Umbilical cord (tissue), 2 donors: Measurements from ENCODE around the gene RFC4. TPM values are rescaled to one million over a fixed set of nuclear protein-coding genes. Genes with fewer than 3 reads are reported as not detected.
A peak's percentile ranks its signal among the peaks of the same experiment; 100 is the strongest.

Experiments
- DNase-seq: peaks from one replicate; pipeline ENCODE4 v3.0.0-alpha.2; 2015; ENCODE audit warnings: low spot score
- total RNA-seq: library from RNA; depleted of rRNA; stranded (reverse); fragments of >200 nt; gene quantifications from one replicate; pipeline ENCODE4 v1.2.3, GENCODE V29; 2014; ENCODE audit warnings: low replicate concordance; ENCODE audit not compliant: insufficient read depth

RFC4 gene
- total RNA-seq, 1 donor from 2014 or later, result 23.8 TPM

GRCh38 chr3:186786922-186787321, 19.4 kb downstream of the RFC4 start:
- DNase-seq, result no peak

DNA sequence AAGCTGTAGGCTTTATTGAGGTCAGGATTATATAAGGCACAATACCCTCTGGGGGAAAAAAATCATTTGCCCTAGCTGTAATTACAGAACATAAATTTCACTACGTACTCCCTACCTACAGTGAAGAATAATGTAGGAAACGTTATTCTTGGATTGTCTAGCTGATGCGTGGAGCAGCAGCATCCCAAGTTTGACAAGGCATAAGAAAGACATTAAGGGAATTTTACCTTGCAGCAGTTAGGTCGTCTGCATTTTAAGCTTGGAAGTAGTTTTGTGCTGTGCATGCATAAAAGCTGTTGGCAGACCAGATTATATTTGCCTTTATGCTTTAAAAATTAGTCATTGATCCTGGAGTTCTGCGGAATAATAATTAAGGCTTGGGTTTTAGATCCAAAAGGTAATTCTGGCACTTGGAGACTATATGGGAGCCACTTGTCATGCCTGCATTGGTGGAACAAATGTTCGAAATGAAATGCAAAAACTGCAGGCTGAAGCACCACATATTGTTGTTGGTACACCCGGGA, 20.7 kb downstream of the RFC4 start:
- DNase-seq, result no peak

- no peak for DNase-seq
These were observed 21.3 kb downstream of the RFC4 start for GRCh38 chr3:186784820-186785494.

GRCh38 chr3:186783731-186784515, 22.4 kb downstream of the RFC4 start:
- peak; percentile 83 for DNase-seq

DNA sequence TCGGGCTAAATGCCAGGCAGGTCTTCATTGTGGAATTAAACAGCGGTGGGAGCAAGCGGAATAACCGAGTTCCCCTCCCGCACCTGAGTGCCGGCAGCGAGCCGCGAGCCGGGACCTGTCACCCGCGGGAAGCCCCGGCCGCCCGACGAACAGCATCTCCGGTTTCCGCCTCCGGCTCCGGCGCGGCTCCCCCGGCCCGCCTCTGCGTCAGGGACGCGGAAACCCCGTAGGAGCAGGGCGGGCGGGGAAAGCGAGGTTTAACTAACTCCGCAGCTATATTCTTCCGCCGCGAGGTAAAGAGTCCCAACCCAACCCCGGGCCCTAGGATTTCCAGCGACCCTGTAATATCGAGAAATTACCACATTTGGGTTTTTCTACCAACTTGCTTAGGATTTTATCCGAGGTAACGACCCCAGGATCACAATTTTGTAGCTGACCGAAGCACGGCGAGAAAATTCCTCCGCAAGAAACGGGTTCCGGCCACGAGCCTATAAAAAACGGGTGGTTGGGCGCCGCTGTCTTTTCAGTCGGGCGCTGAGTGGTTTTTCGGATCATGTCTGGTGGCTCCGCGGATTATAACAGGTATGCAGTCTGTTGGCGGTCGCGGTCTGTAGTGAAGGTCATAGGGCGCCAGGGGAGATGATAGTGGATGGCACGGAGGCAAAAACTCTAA, 23.1 kb downstream of the RFC4 start, which contains the start of gene EIF4A2:
Gene EIF4A2 (plus strand): TSS at position 520 of the 673 bp plus-strand sequence. CDS start 34 bp downstream, at position 554.
- DNase-seq, result peak; percentile 89

- peak; percentile 24 for DNase-seq
These were observed 23.7 kb downstream of the RFC4 start for GRCh38 chr3:186782542-186783057.

GRCh38 chr3:186779204-186779603, 27.1 kb downstream of the RFC4 start:
- no peak for DNase-seq

DNA sequence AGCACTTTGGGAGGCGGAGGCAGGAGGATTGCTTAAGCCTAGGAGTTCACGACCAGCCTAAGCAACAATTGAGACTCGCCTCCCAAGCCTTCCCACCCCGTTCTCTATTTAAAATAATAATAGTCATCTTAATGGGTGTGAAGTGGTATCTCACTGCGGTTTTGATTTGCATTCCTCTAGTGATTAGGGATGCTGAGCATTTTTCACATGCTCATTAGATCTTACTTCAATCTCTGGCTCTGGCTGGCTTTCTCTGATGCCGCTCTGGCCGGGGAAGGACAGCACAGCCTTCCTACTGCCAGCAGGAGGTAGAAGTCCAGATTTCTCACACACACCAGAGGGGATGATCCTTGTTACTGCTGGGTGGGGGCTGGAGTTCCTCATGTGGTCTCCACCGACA, 30.3 kb downstream of the RFC4 start:
- DNase-seq, result no peak

GRCh38 chr3:186772701-186773417, 33.4 kb downstream of the RFC4 start:
- DNase-seq, result peak; percentile 52

GRCh38 chr3:186772281-186772694, 34.0 kb downstream of the RFC4 start:
- peak; percentile 46 for DNase-seq

- DNase-seq, result no peak
These were observed 45.3 kb downstream of the RFC4 start for GRCh38 chr3:186760897-186761447.

GRCh38 chr3:186760141-186760833, 46.0 kb downstream of the RFC4 start:
- no peak for DNase-seq

- DNase-seq, result no peak
These were observed 46.9 kb downstream of the RFC4 start for GRCh38 chr3:186759231-186759930.

- no peak for DNase-seq
These were observed 48.5 kb downstream of the RFC4 start for GRCh38 chr3:186757686-186758220.

- no peak for DNase-seq
These were observed 49.1 kb downstream of the RFC4 start for GRCh38 chr3:186757214-186757613.

GRCh38 chr3:186754871-186755270, 51.4 kb downstream of the RFC4 start:
- DNase-seq, result no peak

DNA sequence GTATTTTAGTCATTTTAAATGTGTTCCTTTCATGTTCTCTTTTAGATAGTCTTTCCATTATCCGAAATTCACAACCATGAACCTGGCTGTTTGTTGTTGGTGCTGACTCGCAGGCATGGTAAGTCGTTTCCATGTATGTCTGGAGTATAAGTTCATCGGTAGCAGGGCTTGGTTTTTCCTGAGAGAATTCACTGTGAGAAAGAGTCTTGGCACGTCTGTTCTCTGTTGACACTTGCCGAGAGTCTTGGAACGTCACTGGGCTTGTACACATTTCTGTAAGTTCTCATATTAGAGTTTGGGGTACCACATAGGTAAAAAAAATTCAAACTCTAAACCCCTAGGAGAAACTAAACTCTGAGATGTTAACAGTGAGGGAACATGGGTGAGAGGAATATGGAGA, 52.3 kb downstream of the RFC4 start:
- no peak for DNase-seq

GRCh38 chr3:186751480-186751879, 54.8 kb downstream of the RFC4 start:
- DNase-seq, result no peak

GRCh38 chr3:186750316-186750715, 56.0 kb downstream of the RFC4 start:
- DNase-seq, result no peak
